T-helper 2 cell treated with Interferon-gamma antibody and Interleukin-4, amounts not matched to agents 5 μg/mL and 100 μg/mL, for 36 hours (primary cell): Measurements from ENCODE around the gene EXOC1.

Experiments used
- DNase-seq: peaks from one replicate; pipeline ENCODE4 v3.0.0; 2021; ENCODE audit warnings: low spot score
- H3K27ac Mint-ChIP-seq: one replicate; pipeline ENCODE4 v1.8.0; 2021; ENCODE audit warnings: mild to moderate bottlenecking, mixed read lengths
- H3K27me3 Mint-ChIP-seq: one replicate; pipeline ENCODE4 v1.8.0; 2021; ENCODE audit warnings: low read depth, mixed read lengths
- H3K36me3 Mint-ChIP-seq: one replicate; pipeline ENCODE4 v1.8.0; 2021; ENCODE audit warnings: low read depth, mixed read lengths
- H3K4me1 Mint-ChIP-seq: one replicate; pipeline ENCODE4 v1.8.0; 2021; ENCODE audit warnings: low read depth, mixed read lengths
- H3K4me3 Mint-ChIP-seq: one replicate; pipeline ENCODE4 v1.8.0; 2022; ENCODE audit warnings: mild to moderate bottlenecking, moderate library complexity, mixed read lengths
- H3K9me3 Mint-ChIP-seq: one replicate; pipeline ENCODE4 v1.8.0; 2021; ENCODE audit warnings: mixed read lengths

Gene EXOC1

GRCh38 chr4:55903577-55903976, 50.1 kb downstream of the EXOC1 start:
- Mint-ChIP-seq H3K27ac (no peak overlapping the region), H3K27me3 (no peaks in the 10 kb centered on the region), H3K9me3 (no peaks in the 10 kb centered on the region), H3K4me1 (peaks cover 10% of the 10 kb centered on the region), H3K36me3 (peaks cover 36% of the 10 kb centered on the region), H3K4me3 (no peak overlapping the region)
- DNase-seq, result no peak

- DNase-seq, result no peak
- no peak overlapping the region for H3K27ac Mint-ChIP-seq
These were observed 51.1 kb downstream of the EXOC1 start for GRCh38 chr4:55904576-55904975.

GRCh38 chr4:55906323-55906722, 52.9 kb downstream of the EXOC1 start:
- DNase-seq, result no peak
- H3K36me3 Mint-ChIP-seq, result peaks cover 27% of the 10 kb centered on the region
- H3K27ac Mint-ChIP-seq, result no peak overlapping the region
- H3K27me3 Mint-ChIP-seq, result no peaks in the 10 kb centered on the region
- no peak overlapping the region for H3K4me3 Mint-ChIP-seq
- H3K9me3 Mint-ChIP-seq, result no peaks in the 10 kb centered on the region
- H3K4me1 Mint-ChIP-seq, result peaks cover 10% of the 10 kb centered on the region

More at GRCh38 chr4:55904576-55904975, 51.1 kb downstream of the EXOC1 start:
- no peaks in the 10 kb centered on the region for H3K27me3 Mint-ChIP-seq
- H3K4me1 Mint-ChIP-seq, result peaks cover 10% of the 10 kb centered on the region
- H3K9me3 Mint-ChIP-seq, result no peaks in the 10 kb centered on the region
- no peak overlapping the region for H3K4me3 Mint-ChIP-seq
- peaks cover 36% of the 10 kb centered on the region for H3K36me3 Mint-ChIP-seq

GRCh38 chr4:55906989-55907388, 53.5 kb downstream of the EXOC1 start:
- H3K4me1 Mint-ChIP-seq, result peaks cover 10% of the 10 kb centered on the region
- no peaks in the 10 kb centered on the region for H3K27me3 Mint-ChIP-seq
- H3K4me3 Mint-ChIP-seq, result peak overlapping the region; percentile 64
- H3K27ac Mint-ChIP-seq, result no peak overlapping the region
- H3K36me3 Mint-ChIP-seq, result peaks cover 27% of the 10 kb centered on the region
- no peaks in the 10 kb centered on the region for H3K9me3 Mint-ChIP-seq
- peak; percentile 6 for DNase-seq

- peak overlapping the region; percentile 64 for H3K4me3 Mint-ChIP-seq
- H3K36me3 Mint-ChIP-seq, result peaks cover 24% of the 10 kb centered on the region
- no peaks in the 10 kb centered on the region for H3K27me3 Mint-ChIP-seq
- H3K9me3 Mint-ChIP-seq, result no peaks in the 10 kb centered on the region
- H3K4me1 Mint-ChIP-seq, result peaks cover 10% of the 10 kb centered on the region
- H3K27ac Mint-ChIP-seq, result peak overlapping the region; percentile 27
- no peak for DNase-seq
These were observed 54.0 kb downstream of the EXOC1 start for GRCh38 chr4:55907469-55907868.

GRCh38 chr4:55910140-55910539, 56.7 kb downstream of the EXOC1 start:
- no peak overlapping the region for H3K27ac Mint-ChIP-seq
- peaks cover 8% of the 10 kb centered on the region for H3K36me3 Mint-ChIP-seq
- H3K4me1 Mint-ChIP-seq, result peaks cover 10% of the 10 kb centered on the region
- DNase-seq, result no peak
- no peaks in the 10 kb centered on the region for H3K9me3 Mint-ChIP-seq
- no peak overlapping the region for H3K4me3 Mint-ChIP-seq
- H3K27me3 Mint-ChIP-seq, result no peaks in the 10 kb centered on the region

GRCh38 chr4:55912249-55912648, 58.8 kb downstream of the EXOC1 start:
- Mint-ChIP-seq H3K4me1 (peaks cover 5% of the 10 kb centered on the region), H3K36me3 (no peaks in the 10 kb centered on the region), H3K9me3 (no peaks in the 10 kb centered on the region), H3K4me3 (no peak overlapping the region), H3K27me3 (no peaks in the 10 kb centered on the region), H3K27ac (no peak overlapping the region)
- DNase-seq, result no peak

GRCh38 chr4:55920571-55920970, 67.1 kb downstream of the EXOC1 start:
- Mint-ChIP-seq H3K36me3 (no peaks in the 10 kb centered on the region), H3K4me1 (no peaks in the 10 kb centered on the region), H3K9me3 (no peaks in the 10 kb centered on the region), H3K27me3 (no peaks in the 10 kb centered on the region), H3K27ac (no peak overlapping the region), H3K4me3 (no peak overlapping the region)
- DNase-seq, result no peak

- H3K27ac Mint-ChIP-seq, result no peak overlapping the region
- H3K4me1 Mint-ChIP-seq, result no peaks in the 10 kb centered on the region
- H3K27me3 Mint-ChIP-seq, result no peaks in the 10 kb centered on the region
- no peaks in the 10 kb centered on the region for H3K9me3 Mint-ChIP-seq
- H3K4me3 Mint-ChIP-seq, result no peak overlapping the region
- no peaks in the 10 kb centered on the region for H3K36me3 Mint-ChIP-seq
- DNase-seq, result no peak
These were observed 67.6 kb downstream of the EXOC1 start for GRCh38 chr4:55921093-55921492.

- H3K4me1 Mint-ChIP-seq, result no peaks in the 10 kb centered on the region
- no peaks in the 10 kb centered on the region for H3K27me3 Mint-ChIP-seq
- DNase-seq, result no peak
- H3K36me3 Mint-ChIP-seq, result no peaks in the 10 kb centered on the region
- no peak overlapping the region for H3K27ac Mint-ChIP-seq
- H3K4me3 Mint-ChIP-seq, result no peak overlapping the region
- no peaks in the 10 kb centered on the region for H3K9me3 Mint-ChIP-seq
These were observed 71.8 kb downstream of the EXOC1 start for GRCh38 chr4:55925241-55925640.

GRCh38 chr4:55926610-55927009, 73.2 kb downstream of the EXOC1 start:
- H3K4me3 Mint-ChIP-seq, result no peak overlapping the region
- no peaks in the 10 kb centered on the region for H3K9me3 Mint-ChIP-seq
- peaks cover 4% of the 10 kb centered on the region for H3K4me1 Mint-ChIP-seq
- no peaks in the 10 kb centered on the region for H3K27me3 Mint-ChIP-seq
- DNase-seq, result no peak
- no peak overlapping the region for H3K27ac Mint-ChIP-seq
- no peaks in the 10 kb centered on the region for H3K36me3 Mint-ChIP-seq

GRCh38 chr4:55927803-55928437, 74.5 kb downstream of the EXOC1 start:
- no peaks in the 10 kb centered on the region for H3K27me3 Mint-ChIP-seq
- H3K27ac Mint-ChIP-seq, result no peak overlapping the region
- no peak for DNase-seq
- no peak overlapping the region for H3K4me3 Mint-ChIP-seq
- H3K9me3 Mint-ChIP-seq, result no peaks in the 10 kb centered on the region
- H3K4me1 Mint-ChIP-seq, result peaks cover 4% of the 10 kb centered on the region
- no peaks in the 10 kb centered on the region for H3K36me3 Mint-ChIP-seq

GRCh38 chr4:55928846-55929245, 75.4 kb downstream of the EXOC1 start:
- DNase-seq, result no peak
- H3K27ac Mint-ChIP-seq, result no peak overlapping the region
- no peaks in the 10 kb centered on the region for H3K9me3 Mint-ChIP-seq
- H3K27me3 Mint-ChIP-seq, result no peaks in the 10 kb centered on the region
- H3K36me3 Mint-ChIP-seq, result no peaks in the 10 kb centered on the region
- H3K4me3 Mint-ChIP-seq, result no peak overlapping the region
- peaks cover 4% of the 10 kb centered on the region for H3K4me1 Mint-ChIP-seq

- H3K9me3 Mint-ChIP-seq, result no peaks in the 10 kb centered on the region
- H3K4me1 Mint-ChIP-seq, result peaks cover 4% of the 10 kb centered on the region
- no peak for DNase-seq
- no peak overlapping the region for H3K27ac Mint-ChIP-seq
- H3K36me3 Mint-ChIP-seq, result no peaks in the 10 kb centered on the region
- no peak overlapping the region for H3K4me3 Mint-ChIP-seq
- peaks cover 3% of the 10 kb centered on the region for H3K27me3 Mint-ChIP-seq
These were observed 77.6 kb downstream of the EXOC1 start for GRCh38 chr4:55931043-55931442.

GRCh38 chr4:55931833-55932232, 78.4 kb downstream of the EXOC1 start:
- H3K27ac Mint-ChIP-seq, result no peak overlapping the region
- no peaks in the 10 kb centered on the region for H3K9me3 Mint-ChIP-seq
- no peak for DNase-seq

More at GRCh38 chr4:55931833-55932232, 78.4 kb downstream of the EXOC1 start:
- Mint-ChIP-seq H3K4me1 (peaks cover 4% of the 10 kb centered on the region), H3K27me3 (peaks cover 3% of the 10 kb centered on the region), H3K36me3 (no peaks in the 10 kb centered on the region), H3K4me3 (no peak overlapping the region)
